Astrocyte (in vitro differentiated cells and primary cell): Measurements from ENCODE around the gene RTKN.

Experiments used
- CTCF ChIP-seq: IDR thresholded peaks from 2 replicates; pipeline ENCODE4 v1.5.1; 2011; ENCODE audit warnings: low read depth, mild to moderate bottlenecking, inconsistent platforms, low read length, moderate library complexity; ENCODE audit not compliant: insufficient read depth
- EZH2 ChIP-seq: IDR thresholded peaks from 2 replicates; pipeline ENCODE4 v1.6.1; 2012; ENCODE audit warnings: mild to moderate bottlenecking, low read length, inconsistent platforms; ENCODE audit not compliant: insufficient read depth

- no peak for TF ChIP-seq EZH2
- no peak for TF ChIP-seq CTCF
These were observed 21.7 kb downstream of the RTKN start for GRCh38 chr2:74420006-74420405.
